GM18511 (cell line): ENCODE data around the gene EBF3.

Experiments
- ATAC-seq: cut with Tn5 transposase; IDR thresholded peaks from one replicate; pipeline ENCODE4 v1.9.1; 2021; ENCODE audit warnings: mild to moderate bottlenecking, moderate library complexity; ENCODE audit not compliant: unreplicated experiment

EBF3 gene

DNA sequence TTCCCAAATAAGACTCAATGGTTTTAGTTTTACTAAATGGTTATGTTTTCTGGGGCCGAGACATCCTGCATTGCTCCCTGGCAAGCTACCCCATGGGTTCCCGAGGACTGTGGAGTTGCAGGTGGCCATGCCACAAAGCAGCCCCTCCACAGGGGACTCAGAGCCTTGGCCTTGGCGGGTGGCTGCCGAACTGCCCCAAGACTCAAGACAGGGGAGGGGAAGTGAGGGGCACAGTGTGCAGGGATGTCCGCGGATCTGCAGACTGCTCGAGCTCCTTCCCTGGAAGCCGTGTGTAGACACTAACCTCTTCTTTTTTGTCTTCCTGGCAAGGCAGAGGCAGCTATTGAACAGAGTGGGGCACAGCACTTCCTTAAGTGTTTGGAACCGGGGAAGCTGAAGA is 154.6 kb downstream of the EBF3 start:
- ATAC-seq = no peak

DNA sequence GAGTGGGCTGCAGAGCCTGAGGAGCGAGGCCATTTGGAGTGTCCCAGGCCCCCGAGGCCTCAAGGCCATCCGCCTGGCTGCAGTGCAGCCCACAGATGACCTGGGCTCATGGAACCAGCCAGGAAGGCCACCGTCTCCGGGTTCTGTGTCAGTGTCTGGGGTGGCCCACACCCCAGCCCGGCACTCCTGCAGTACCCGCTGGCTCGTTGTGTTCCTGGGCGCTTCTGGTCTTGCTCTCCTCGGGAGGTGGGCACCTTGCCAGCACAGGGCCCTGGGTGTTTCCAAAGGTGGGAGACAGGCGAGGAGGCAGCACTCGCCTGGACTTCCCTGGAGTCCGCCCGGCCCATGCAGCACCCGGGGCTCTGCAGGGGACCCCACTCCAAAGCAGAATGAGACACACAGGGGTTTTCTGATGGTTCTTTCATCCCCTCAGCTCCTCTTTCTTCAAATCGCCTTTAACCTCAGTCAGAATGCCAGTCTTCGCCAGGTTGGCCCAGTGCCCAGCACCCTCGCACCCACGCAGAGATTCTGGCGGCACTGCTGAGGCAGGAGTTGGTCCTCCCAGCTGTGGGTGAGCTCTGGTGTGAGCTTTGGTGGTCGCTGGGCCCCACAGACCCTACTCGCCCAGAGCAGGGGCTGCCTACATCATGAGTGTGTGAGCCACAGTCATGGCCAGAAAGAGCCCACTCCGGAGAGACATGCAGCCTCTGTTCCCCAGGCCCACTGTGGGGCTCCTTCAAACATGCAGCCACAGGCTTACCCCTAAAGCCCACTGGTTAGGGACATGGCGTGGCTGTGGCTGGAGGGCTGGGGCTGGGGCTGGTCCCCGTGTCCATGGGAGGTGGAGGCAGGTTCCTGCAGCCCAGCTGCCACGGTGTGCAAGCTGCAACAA is 155.7 kb downstream of the EBF3 start:
- ATAC-seq = no peak

- no peak for ATAC-seq
Observed at GRCh38 chr10:129807211-129807610, 156.9 kb downstream of the EBF3 start.

- ATAC-seq = no peak
Observed at GRCh38 chr10:129800796-129801340, 163.2 kb downstream of the EBF3 start.

- ATAC-seq = no peak
Observed at GRCh38 chr10:129799942-129800341, 164.1 kb downstream of the EBF3 start.

- ATAC-seq = no peak
Observed at GRCh38 chr10:129796710-129797420, 167.2 kb downstream of the EBF3 start.

GRCh38 chr10:129793996-129794395 is 170.1 kb downstream of the EBF3 start:
- no peak for ATAC-seq

- no peak for ATAC-seq
Observed at GRCh38 chr10:129793479-129793878, 170.6 kb downstream of the EBF3 start.

- no peak for ATAC-seq
Observed at GRCh38 chr10:129792864-129793263, 171.2 kb downstream of the EBF3 start.

- no peak for ATAC-seq
Observed at GRCh38 chr10:129792141-129792540, 171.9 kb downstream of the EBF3 start.

- no peak for ATAC-seq
Observed at GRCh38 chr10:129790715-129791446, 173.2 kb downstream of the EBF3 start.

GRCh38 chr10:129788215-129788614 is 175.9 kb downstream of the EBF3 start:
- ATAC-seq = no peak

DNA sequence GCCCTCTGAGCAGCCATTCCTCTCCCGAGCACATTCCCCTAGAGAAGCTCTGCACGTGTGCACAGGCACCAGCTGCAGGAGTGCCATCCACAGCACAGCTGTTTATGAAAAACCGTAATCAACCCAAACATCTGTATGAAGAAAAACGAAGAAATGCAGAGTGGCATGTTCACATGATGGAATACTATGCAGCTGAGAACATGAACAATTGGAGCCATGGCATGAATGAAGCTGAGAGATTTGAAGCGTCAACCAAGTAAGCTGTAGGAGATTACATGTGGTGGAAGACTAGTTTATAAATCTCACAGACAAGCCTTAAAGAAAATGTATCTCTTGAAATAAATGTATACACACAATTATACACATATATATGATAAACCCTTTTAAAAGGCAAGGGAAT is 176.5 kb downstream of the EBF3 start:
- no peak for ATAC-seq

DNA sequence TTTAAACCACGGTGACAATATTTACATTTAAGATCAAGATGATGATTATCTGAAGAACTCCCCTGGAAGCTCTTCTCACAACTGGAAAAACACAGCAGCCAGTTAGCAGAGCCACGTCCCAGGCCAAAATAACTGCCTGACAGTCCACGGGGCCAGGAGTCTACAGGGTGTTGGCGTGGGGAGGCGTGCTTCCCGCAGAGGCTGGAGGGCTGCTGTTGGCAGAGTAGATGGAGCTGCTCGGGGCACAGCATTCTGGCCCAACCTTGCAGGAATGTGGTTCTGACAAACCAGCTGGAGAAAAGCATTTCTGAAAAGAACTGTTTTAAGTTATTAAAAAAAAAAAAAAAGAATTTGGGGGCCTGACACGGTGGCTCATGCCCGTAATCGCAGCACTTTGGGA is 177.9 kb downstream of the EBF3 start:
- no peak for ATAC-seq

DNA sequence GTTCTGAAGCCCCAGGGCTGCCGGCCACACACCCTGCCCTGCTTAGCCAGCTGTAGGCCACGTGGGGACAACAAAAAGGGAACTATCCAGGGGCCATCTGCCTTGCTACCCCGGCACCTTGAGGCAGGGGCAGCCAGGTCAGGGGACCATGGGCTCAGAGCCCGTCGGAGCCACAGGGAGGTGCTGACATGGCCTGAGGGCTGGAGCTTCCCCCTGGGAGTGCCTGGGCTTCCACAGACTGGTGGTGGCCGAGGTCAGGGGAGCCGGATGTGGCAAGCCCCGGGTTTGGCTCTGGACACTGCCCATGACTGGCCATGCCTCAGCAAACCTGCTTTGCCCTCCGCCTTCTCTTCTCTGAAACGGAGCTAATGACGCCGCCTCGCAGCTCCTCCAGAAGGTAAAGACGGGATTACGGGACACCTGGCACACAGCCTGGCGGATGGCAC is 178.5 kb downstream of the EBF3 start:
- ATAC-seq = no peak
